ENCODE measurements around the gene POP4. TPM values are rescaled to one million over a fixed set of nuclear protein-coding genes. Genes with fewer than 3 reads are reported as not detected.

POP4 gene, protein sequence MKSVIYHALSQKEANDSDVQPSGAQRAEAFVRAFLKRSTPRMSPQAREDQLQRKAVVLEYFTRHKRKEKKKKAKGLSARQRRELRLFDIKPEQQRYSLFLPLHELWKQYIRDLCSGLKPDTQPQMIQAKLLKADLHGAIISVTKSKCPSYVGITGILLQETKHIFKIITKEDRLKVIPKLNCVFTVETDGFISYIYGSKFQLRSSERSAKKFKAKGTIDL
- total RNA-seq = 75.3 and 76.9 TPM in 2 replicates

DNA sequence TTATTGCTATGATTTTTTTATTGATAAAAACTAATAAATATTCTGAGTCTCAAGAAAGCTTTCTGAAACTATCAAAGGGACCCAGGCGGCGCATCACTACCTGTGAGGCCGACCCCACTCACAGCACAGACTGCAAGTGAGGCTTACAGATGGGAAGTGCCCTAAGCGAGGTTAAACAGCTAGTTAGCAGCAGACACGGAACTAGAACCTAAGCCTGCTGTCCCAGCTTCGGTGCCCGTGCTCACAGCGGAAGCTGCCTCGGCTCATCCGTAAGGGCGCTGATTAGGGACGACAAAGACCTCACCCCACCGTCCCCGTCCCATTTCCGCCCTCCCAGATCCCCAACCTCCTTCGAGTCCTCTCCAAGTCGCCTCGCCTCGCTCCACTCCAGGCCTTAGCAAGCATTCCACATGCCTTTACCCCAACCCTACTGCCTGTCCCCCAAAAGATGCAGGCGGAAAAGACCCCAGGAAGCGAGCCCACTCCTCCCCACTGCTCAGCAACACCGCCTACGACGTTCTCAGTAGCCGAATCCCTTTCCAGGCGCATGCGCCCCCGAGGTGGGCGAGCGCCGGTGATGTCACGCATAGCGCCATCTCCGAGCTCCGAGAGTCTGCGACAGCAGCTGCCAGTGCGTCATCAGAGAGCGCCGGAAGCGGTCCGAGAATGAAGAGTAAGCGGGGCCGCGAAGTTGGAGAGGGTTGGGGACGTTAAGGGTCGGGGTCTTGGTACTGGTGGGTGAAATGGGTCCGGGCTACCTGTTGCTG, at the start of gene POP4:
Gene POP4 (plus strand): TSS at position 631 of the 767 bp plus-strand sequence. CDS start 36 bp downstream, at position 667.

DNA sequence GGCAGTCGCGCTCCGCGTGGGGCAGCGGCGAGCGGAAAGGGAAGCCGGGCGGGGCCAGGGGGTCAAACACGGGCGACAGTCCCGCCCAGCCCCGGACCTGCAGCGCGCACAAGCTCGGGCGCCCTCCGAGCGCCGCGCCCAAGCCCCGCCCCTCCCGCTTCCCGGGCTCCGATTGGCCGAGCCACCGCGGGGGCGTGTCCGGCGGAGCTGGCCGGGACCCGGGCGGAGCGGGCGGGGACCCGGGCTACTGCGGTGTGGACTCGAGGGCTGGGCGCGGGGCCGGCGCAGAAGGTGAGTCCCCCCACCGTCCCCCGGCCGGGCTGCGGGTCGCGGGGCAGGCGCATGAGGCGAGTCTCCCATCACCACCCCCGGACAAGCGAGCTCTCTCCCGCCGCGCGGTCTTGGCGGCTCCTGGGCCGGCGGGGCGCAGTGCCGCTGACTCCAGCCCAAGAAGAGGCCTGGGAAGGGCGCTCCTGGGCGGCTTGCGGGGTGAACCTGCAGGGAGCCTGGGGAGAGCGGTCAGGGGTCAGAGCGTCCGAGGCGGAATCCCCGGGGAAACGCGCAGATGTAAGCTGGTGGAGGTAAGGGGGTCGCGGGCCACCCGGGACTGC, 59.2 kb downstream of the POP4 start, which contains the start of gene PLEKHF1:
Gene PLEKHF1 (plus strand): TSS at position 247 of the 611 bp plus-strand sequence. CDS start 8,379 bp downstream, outside the sequence.

Other genes with a start within 250 kb of the POP4 start
- not detected in 2 replicates for gene VSTM2B, start 80.3 kb upstream of the POP4 start, total RNA-seq
- 10.4 and 20.9 TPM in 2 replicates for gene PLEKHF1, start 59.2 kb downstream of the POP4 start, total RNA-seq
- gene C19orf12, start 109.0 kb downstream of the POP4 start, total RNA-seq = 27.7 and 30.6 TPM in 2 replicates
- 3.9 and 9.5 TPM in 2 replicates for gene CCNE1, start 205.7 kb downstream of the POP4 start, total RNA-seq

All from mesangial cell (primary cell).